CD4-positive, alpha-beta T cell treated with Interleukin-1 beta for 1 hour (primary cell): ENCODE results near the gene C4orf36.

Experiments used
- DNase-seq, 2 donors: peaks; one replicate each; pipeline ENCODE4 v3.0.0-alpha.2; 2020 to 2022

Gene C4orf36

GRCh38 chr4:86853209-86853608 is 39.0 kb downstream of the C4orf36 start:
- no peak for DNase-seq

GRCh38 chr4:86848732-86849619 is 43.2 kb downstream of the C4orf36 start, which contains the start of gene SLC10A6:
SLC10A6 (minus strand) TSS chr4:86849384; CDS start chr4:86849115, 269 bp downstream.
- DNase-seq = no peak

- no peak for DNase-seq
Measured at GRCh38 chr4:86848136-86848535, 44.1 kb downstream of the C4orf36 start.

- DNase-seq = no peak
Measured at GRCh38 chr4:86847571-86847970, 44.7 kb downstream of the C4orf36 start.

GRCh38 chr4:86846921-86847320 is 45.3 kb downstream of the C4orf36 start:
- DNase-seq = no peak

DNA sequence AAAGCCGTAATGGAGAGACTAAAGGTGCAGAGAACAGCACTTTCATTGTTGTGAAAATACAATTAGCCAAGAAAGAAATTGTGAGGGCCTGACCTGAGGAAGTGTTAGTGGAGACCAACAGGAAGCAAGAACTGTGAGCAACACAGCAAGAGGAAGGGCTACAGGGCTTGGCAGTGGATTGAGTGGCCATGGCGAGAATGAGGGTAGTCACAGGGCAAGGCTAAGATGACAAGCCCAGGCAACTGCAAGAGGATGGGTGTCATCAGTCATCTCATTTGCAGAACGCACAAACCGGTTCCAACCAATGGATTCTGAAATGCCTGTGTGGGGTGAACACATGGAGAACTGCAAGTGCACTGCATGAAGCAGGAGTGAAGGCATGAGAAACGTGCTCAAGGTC is 46.6 kb downstream of the C4orf36 start:
- DNase-seq = no peak

DNA sequence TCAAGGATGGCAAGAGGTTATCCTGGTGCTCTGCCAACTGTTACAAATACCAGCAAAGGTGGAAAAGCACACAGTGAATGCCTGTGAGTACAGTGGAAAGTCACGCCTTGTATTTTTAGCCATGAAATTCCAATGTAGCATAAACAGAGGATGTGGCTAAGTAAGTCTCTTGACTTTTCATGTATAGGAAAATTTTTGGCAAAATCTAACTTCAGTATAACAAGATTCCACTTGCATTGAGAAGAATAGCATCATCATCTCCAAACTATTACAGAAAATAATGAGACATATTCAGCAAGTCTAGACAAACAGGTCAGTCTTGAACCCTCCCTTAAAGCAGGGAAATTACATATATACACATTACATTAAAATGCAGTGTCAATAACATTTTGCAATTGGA is 50.9 kb downstream of the C4orf36 start:
- DNase-seq = no peak

DNA sequence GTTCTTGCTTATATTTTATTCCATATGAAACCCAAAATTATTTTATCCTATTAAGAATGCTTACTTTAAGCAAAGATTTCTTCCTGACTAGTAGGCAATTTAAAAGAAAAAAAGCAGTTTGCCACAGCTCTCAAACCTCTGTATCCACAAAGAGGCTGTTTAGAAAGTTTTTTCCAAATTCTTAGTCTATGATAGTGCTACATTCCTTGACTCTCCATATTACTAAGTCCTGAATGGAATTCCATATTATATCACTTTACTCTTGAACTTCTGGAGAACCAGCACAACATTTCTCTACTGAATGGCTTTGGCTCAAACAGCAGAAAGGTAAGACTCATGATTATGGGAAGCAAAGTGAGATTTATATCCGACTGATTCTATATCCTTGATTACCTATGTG is 51.4 kb downstream of the C4orf36 start:
- DNase-seq = no peak

- no peak for DNase-seq
Measured at GRCh38 chr4:86837691-86838503, 54.3 kb downstream of the C4orf36 start.

GRCh38 chr4:86835677-86836076 is 56.5 kb downstream of the C4orf36 start:
- no peak for DNase-seq

DNA sequence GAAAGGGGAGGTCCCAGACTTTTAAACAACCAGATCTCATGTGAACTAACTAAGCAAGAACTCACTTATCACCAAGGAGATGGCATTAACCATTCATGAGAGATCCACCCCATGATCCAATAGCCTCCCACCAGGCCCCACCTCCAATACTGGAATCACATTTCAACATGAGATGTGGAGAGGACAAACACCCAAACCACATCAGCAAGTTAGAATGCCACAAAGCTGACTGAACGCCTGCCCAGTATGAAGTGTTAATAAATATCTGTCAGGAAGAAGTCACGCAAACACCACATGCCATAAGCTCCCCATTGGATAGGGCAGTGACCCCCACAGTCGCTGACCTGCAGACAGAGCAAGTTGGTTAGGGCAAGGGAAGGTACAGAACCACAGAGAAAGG is 57.3 kb downstream of the C4orf36 start:
- no peak for DNase-seq

DNA sequence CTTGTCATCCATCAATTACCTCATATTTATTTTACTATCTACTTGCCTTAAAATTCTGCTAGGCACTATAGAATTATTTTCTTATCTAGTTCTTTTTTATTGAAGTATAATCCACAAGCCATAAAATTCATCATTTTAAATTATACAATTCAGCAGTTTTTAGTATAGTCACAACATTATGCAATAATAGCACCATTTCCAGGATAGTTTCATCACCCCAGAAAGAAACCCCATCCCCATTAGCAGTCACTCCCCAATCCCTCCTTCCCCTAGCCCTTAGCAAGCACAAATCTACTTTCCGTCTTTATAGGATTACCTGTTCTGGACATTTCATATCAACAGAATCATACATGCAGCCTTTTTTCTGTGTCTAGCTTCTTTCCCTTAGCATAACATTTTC is 58.6 kb downstream of the C4orf36 start:
- no peak for DNase-seq

- no peak for DNase-seq
Measured at GRCh38 chr4:86831262-86832130, 60.7 kb downstream of the C4orf36 start.
